Neuronal stem cell (in vitro differentiated cells): ENCODE results near the gene DLG2.

Source experiments
- DNase-seq: peaks from one replicate; pipeline ENCODE4 v3.0.0-alpha.2; 2013; ENCODE audit warnings: low spot score
- H2AFZ ChIP-seq: one replicate; pipeline ENCODE4 v1.6.1; 2013; ENCODE audit warnings: mild to moderate bottlenecking, low read length, inconsistent platforms
- H2AK5ac ChIP-seq: 2 replicates; pipeline ENCODE4 v1.6.1; 2013; ENCODE audit warnings: low read depth, mild to moderate bottlenecking, inconsistent platforms, low read length, moderate library complexity, mixed read lengths
- H2BK120ac ChIP-seq: 2 replicates; pipeline ENCODE4 v1.6.1; 2013; ENCODE audit warnings: low read depth, mild to moderate bottlenecking, inconsistent platforms, low read length, moderate library complexity, mixed read lengths
- H2BK12ac ChIP-seq: one replicate; pipeline ENCODE4 v1.6.1; 2013; ENCODE audit warnings: low read length, inconsistent platforms
- H2BK15ac ChIP-seq: 2 replicates; pipeline ENCODE4 v1.6.1; 2013; ENCODE audit warnings: mild to moderate bottlenecking, low read length, inconsistent platforms, mixed read lengths
- H2BK5ac ChIP-seq: one replicate; pipeline ENCODE4 v1.6.1; 2013; ENCODE audit warnings: inconsistent platforms, mild to moderate bottlenecking, low read length, moderate library complexity
- H3K14ac ChIP-seq: one replicate; pipeline ENCODE4 v1.6.1; 2013; ENCODE audit warnings: low read length, inconsistent platforms
- H3K18ac ChIP-seq: 2 replicates; pipeline ENCODE4 v1.6.1; 2013; ENCODE audit warnings: low read length, inconsistent platforms
- H3K23ac ChIP-seq: 2 replicates; pipeline ENCODE4 v1.6.1; 2013; ENCODE audit warnings: low read depth, mild to moderate bottlenecking, mixed read lengths, low read length, inconsistent platforms; ENCODE audit not compliant: poor library complexity
- H3K27ac ChIP-seq: replicated peaks from 3 replicates; pipeline ENCODE4 v1.5.1; 2013; ENCODE audit warnings: low read length, inconsistent platforms
- H3K27me3 ChIP-seq, 3 experiments: 2 replicates each; pipeline ENCODE4 v1.6.1; 2013; ENCODE audit warnings: low read length in 3 of 3, mild to moderate bottlenecking in 2 of 3, inconsistent platforms in 1 of 3, low read depth in 1 of 3, mixed read lengths in 1 of 3, moderate library complexity in 1 of 3; ENCODE audit not compliant: control insufficient read depth in 3 of 3, insufficient read depth in 3 of 3
- H3K36me3 ChIP-seq, 2 donors: replicated peaks in 1 of 2; 2 replicates each; pipeline ENCODE4 v1.6.1; 2013; ENCODE audit warnings: low read length in 2 of 2; ENCODE audit not compliant: control insufficient read depth in 2 of 2, insufficient read depth in 2 of 2
- H3K4ac ChIP-seq: 2 replicates; pipeline ENCODE4 v1.6.1; 2013; ENCODE audit warnings: inconsistent platforms, mild to moderate bottlenecking, low read length, moderate library complexity
- H3K4me1 ChIP-seq, 2 donors: 1 replicate in 1 of 2; 2 replicates in 1 of 2; pipeline ENCODE4 v1.6.1; 2013; ENCODE audit warnings: low read length in 2 of 2, low read depth in 1 of 2; ENCODE audit not compliant: control insufficient read depth in 2 of 2, insufficient read depth in 1 of 2
- H3K4me2 ChIP-seq: one replicate; pipeline ENCODE4 v1.6.1; 2013; ENCODE audit warnings: mild to moderate bottlenecking, low read length, inconsistent platforms; ENCODE audit not compliant: insufficient read depth, poor library complexity, severe bottlenecking
- H3K4me3 ChIP-seq, 2 donors: 2 replicates each; pipeline ENCODE4 v1.5.1; 2013; ENCODE audit warnings: low read length in 2 of 2, mild to moderate bottlenecking in 2 of 2, inconsistent platforms in 1 of 2, moderate library complexity in 1 of 2
- H3K79me1 ChIP-seq: one replicate; pipeline ENCODE4 v1.6.1; 2013; ENCODE audit warnings: low read depth, mild to moderate bottlenecking, inconsistent platforms, low read length, moderate library complexity
- H3K9ac ChIP-seq: one replicate; pipeline ENCODE4 v1.6.1; 2013; ENCODE audit warnings: mild to moderate bottlenecking, low read depth, low read length, inconsistent platforms; ENCODE audit not compliant: poor library complexity
- H3K9me3 ChIP-seq, 2 donors: replicated peaks in 1 of 2; 2 replicates each; pipeline versions ENCODE3 to v1.6.1; 2013; ENCODE audit warnings: low read length in 2 of 2, mild to moderate bottlenecking in 2 of 2, inconsistent platforms in 1 of 2, low read depth in 1 of 2, mixed read lengths in 1 of 2, moderate library complexity in 1 of 2; ENCODE audit not compliant: control insufficient read depth in 2 of 2, insufficient read depth in 1 of 2
- H4K8ac ChIP-seq: one replicate; pipeline ENCODE4 v1.6.1; 2013; ENCODE audit warnings: low read depth, mild to moderate bottlenecking, inconsistent platforms, low read length, moderate library complexity
- H4K91ac ChIP-seq: one replicate; pipeline ENCODE4 v1.6.1; 2013; ENCODE audit warnings: low read length, low read depth, mild to moderate bottlenecking, inconsistent platforms; ENCODE audit not compliant: poor library complexity
- WGBS, 2 donors: extraction: QIAGEN DNeasy Blood & Tissue Kit; methylation state at CpG; one replicate each; pipeline ENCODE4 v1.1.7; 2013; ENCODE audit warnings: missing lambda C conversion rate in 2 of 2, mixed read lengths in 1 of 2; ENCODE audit not compliant: insufficient read length in 2 of 2, insufficient replicate concordance in 1 of 2; ENCODE audit errors: extremely low coverage in 2 of 2; 5-methylcytosine and 5-hydroxymethylcytosine counted together

The DLG2 gene

DNA sequence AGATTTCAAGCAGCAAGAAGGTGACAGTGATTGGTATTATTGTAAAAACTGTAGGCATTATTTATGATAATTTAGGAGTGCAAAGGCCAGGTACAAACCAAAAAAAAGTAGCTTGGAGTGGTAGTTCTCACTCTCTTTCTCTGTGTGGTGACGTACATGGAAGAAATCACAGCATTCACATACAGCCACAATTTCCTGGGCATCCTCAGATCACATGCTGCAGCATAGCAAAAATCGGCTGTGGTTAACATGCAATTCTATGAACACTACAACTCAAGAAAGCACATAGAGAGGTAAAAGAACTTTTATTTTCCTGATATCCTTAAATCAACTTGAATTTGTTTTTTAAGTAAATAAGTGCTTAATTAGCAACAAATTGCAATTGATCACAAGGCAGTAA lies 875.8 kb downstream of the DLG2 start:
- H3K4me1 ChIP-seq: no peaks in the 10 kb centered on the region

DNA sequence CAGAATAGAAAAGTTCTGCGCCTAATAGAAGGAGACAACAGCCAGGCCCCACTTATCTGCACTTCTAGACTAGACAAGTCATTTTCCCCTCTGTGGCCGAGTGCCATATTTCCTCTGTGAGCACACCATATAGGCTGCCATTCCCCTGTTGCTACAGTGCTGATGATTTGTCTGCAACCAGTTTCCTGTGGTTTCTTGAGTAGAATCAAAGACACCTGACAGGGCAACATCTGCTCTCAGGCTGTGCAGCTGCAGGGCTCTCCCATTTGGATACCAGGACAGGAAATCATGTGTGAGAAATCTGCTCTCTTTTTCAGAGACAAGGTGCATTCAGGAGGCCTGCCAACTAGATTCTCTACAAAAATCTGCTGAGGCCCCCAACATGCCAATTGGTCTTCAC lies 879.3 kb downstream of the DLG2 start:
- H3K79me1 ChIP-seq: no peaks in the 10 kb centered on the region
- H3K23ac ChIP-seq: no peak overlapping the region
- no peaks in the 10 kb centered on the region for H3K9me3 ChIP-seq
- H3K4ac ChIP-seq: no peak overlapping the region
- H2BK120ac ChIP-seq: no peak overlapping the region
- H2AFZ ChIP-seq: no peak overlapping the region
- no peak overlapping the region for H3K4me3 ChIP-seq
- no peak overlapping the region for H3K18ac ChIP-seq
- no peak overlapping the region for H4K8ac ChIP-seq
- H4K91ac ChIP-seq: no peak overlapping the region
- no peaks in the 10 kb centered on the region for H3K4me1 ChIP-seq
- no peak overlapping the region for H2BK15ac ChIP-seq
- no peak overlapping the region for H2BK12ac ChIP-seq
- no peaks in the 10 kb centered on the region for H3K36me3 ChIP-seq
- DNase-seq: no peak
- H2AK5ac ChIP-seq: no peak overlapping the region
- H3K27me3 ChIP-seq: no peaks in the 10 kb centered on the region
- no peak overlapping the region for H3K27ac ChIP-seq
- H2BK5ac ChIP-seq: no peak overlapping the region
- WGBS, 2 donors: no CpG with 5 or more reads among the region's 2 CpGs
- H3K9ac ChIP-seq: no peak overlapping the region
- no peak overlapping the region for H3K14ac ChIP-seq
- H3K4me2 ChIP-seq: no peak overlapping the region

More for the DNA sequence above, 875.8 kb downstream of the DLG2 start:
- Histone ChIP-seq H3K79me1 (no peaks in the 10 kb centered on the region), H3K4ac (no peak overlapping the region), H2BK15ac (no peak overlapping the region), H2BK12ac (no peak overlapping the region), H3K4me2 (no peak overlapping the region), H3K36me3 (no peaks in the 10 kb centered on the region), H3K27me3 (no peaks in the 10 kb centered on the region), H4K8ac (no peak overlapping the region), H2BK120ac (no peak overlapping the region), H4K91ac (no peak overlapping the region), H3K27ac (no peak overlapping the region), H3K18ac (no peak overlapping the region), H2AK5ac (no peak overlapping the region), H2AFZ (no peak overlapping the region), H3K9ac (no peak overlapping the region), H2BK5ac (no peak overlapping the region), H3K9me3 (no peaks in the 10 kb centered on the region), H3K4me3 (no peak overlapping the region), H3K23ac (no peak overlapping the region), H3K14ac (no peak overlapping the region)
- DNase-seq: no peak
- no CpG with 5 or more reads among the region's 2 CpGs for WGBS, 2 donors

DNA sequence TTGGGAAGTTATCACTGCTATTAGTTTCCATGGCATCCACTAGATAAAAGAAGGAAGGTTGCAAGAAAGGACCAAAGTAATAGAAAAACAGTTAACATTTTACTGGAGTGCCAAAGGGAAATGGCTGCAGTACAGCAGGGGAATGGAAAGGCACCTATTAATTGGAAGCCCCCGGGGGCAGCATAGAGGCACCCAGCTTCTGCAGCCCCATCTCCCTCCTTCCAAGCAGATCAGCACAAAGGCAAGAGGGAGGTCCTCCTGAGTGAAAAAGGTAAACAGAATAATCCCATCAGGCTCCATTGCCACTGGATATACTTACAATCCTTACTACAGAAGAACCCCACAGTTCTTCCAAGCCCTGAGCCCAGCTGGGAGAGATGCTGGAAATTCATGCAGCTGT lies 887.1 kb downstream of the DLG2 start:
- Histone ChIP-seq H3K27me3 (no peaks in the 10 kb centered on the region), H3K18ac (no peak overlapping the region), H3K4me2 (no peak overlapping the region), H2BK15ac (no peak overlapping the region), H2BK12ac (no peak overlapping the region), H2AFZ (no peak overlapping the region), H3K4me3 (no peak overlapping the region), H3K27ac (no peak overlapping the region), H3K14ac (no peak overlapping the region), H3K79me1 (no peaks in the 10 kb centered on the region), H2AK5ac (no peak overlapping the region), H4K8ac (no peak overlapping the region), H4K91ac (no peak overlapping the region), H3K4ac (no peak overlapping the region), H3K36me3 (no peaks in the 10 kb centered on the region), H3K9ac (no peak overlapping the region), H2BK120ac (no peak overlapping the region), H2BK5ac (no peak overlapping the region), H3K4me1 (no peaks in the 10 kb centered on the region), H3K9me3 (peaks cover 0 to 2% of the 10 kb centered on the region in 2 donors), H3K23ac (no peak overlapping the region)
- no CpG with 5 or more reads among the region's 1 CpG for WGBS, 2 donors
- DNase-seq: no peak

DNA sequence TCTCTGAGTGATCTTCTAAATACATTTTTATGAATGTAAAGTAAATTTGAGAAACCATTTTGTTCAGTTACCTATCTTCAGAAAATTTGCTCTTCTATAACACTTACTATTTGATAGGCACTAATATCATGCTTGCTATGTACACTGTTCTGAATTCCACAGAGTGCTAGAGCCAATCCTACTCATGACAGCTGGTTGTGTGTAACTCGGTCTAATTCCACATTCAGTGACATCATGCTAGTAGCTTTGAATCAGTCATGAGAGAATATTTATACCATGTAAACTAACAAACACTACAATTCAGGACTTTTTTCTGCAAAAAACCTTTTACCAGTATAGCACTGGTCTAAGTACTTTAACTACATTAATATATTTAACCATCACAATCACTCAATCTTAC lies 902.9 kb downstream of the DLG2 start:
- no peak overlapping the region for H2BK15ac ChIP-seq
- no peak overlapping the region for H3K14ac ChIP-seq
- no peak overlapping the region for H3K23ac ChIP-seq
- no peaks in the 10 kb centered on the region for H3K79me1 ChIP-seq
- H3K4me1 ChIP-seq: peaks cover 2 to 3% of the 10 kb centered on the region in 2 donors
- no peak overlapping the region for H2AFZ ChIP-seq
- WGBS, 2 donors: no CpG with 5 or more reads among the region's 1 CpG
- peaks cover 0 to 13% (median 0%) of the 10 kb centered on the region in 3 experiments for H3K27me3 ChIP-seq
- no peak overlapping the region for H2BK120ac ChIP-seq
- H3K4me2 ChIP-seq: no peak overlapping the region
- no peak overlapping the region for H3K4ac ChIP-seq
- no peak overlapping the region for H4K8ac ChIP-seq
- no peaks in the 10 kb centered on the region for H3K9me3 ChIP-seq
- H3K9ac ChIP-seq: no peak overlapping the region
- no peaks in the 10 kb centered on the region for H3K36me3 ChIP-seq
- no peak overlapping the region for H3K18ac ChIP-seq
- no peak for DNase-seq
- H2BK5ac ChIP-seq: no peak overlapping the region
- no peak overlapping the region for H2AK5ac ChIP-seq
- H3K27ac ChIP-seq: no peak overlapping the region
- no peak overlapping the region for H3K4me3 ChIP-seq
- H4K91ac ChIP-seq: no peak overlapping the region
- H2BK12ac ChIP-seq: no peak overlapping the region
